Measurements from ENCODE around the gene EEFSEC. TPM values are rescaled to one million over a fixed set of nuclear protein-coding genes. Genes with fewer than 3 reads are reported as not detected.

EEFSEC gene
- total RNA-seq, 1 experiment from 2014 or later: 9.6 TPM

GRCh38 chr3:128215290-128215689, 62.0 kb downstream of the EEFSEC start:
- intact Hi-C loops (cut with micrococcal nuclease): no loop called here
- DNase-seq (no peak), ATAC-seq (no peak)
- no peak overlapping the region for H2AFZ ChIP-seq (ENCODE audit: low read length)
- TF ChIP-seq EZH2 (IDR thresholded peaks at IDR 0.05; ENCODE audit: low read length, unreplicated experiment) (no peak), CTCF (conservative IDR thresholded peaks at IDR 0.05; ENCODE audit: low read depth, low read length) (no peak), EZH2phosphoT487 (IDR thresholded peaks at IDR 0.05; ENCODE audit: borderline replicate concordance, low read length) (no peak)
- H4K20me1 ChIP-seq (ENCODE audit: low read length): no peaks in the 10 kb centered on the region
- H3K9me2 ChIP-seq (replicated peaks; ENCODE audit: low read length): no peaks in the 10 kb centered on the region
- no peaks in the 10 kb centered on the region for H3F3A ChIP-seq (ENCODE audit: low read length, unreplicated experiment)
- H3K4me1 ChIP-seq (ENCODE audit: insufficient read depth, low read length): no peaks in the 10 kb centered on the region
- no peaks in the 10 kb centered on the region for H3K79me2 ChIP-seq (ENCODE audit: low read length)
- ChIA-PET POLR2A (ENCODE audit: unreplicated experiment) (no interaction called here), CTCF (no interaction called here)
- no peaks in the 10 kb centered on the region for H3K9me3 ChIP-seq (ENCODE audit: low read length)
- H3K4me3 ChIP-seq (ENCODE audit: low read length): no peak overlapping the region
- no peaks in the 10 kb centered on the region for H3K27me3 ChIP-seq (ENCODE audit: low read length)
- no peak overlapping the region for H3K9ac ChIP-seq (ENCODE audit: low read length)
- H3K27ac ChIP-seq (ENCODE audit: low read length): no peak overlapping the region
- H3K36me3 ChIP-seq (ENCODE audit: low read depth, low read length): no peaks in the 10 kb centered on the region
- BruUV-seq (replicated peaks): no TSS peak
- no peak overlapping the region for H3K4me2 ChIP-seq (ENCODE audit: low read length)

- Histone ChIP-seq H3K79me2 (ENCODE audit: low read length) (no peaks in the 10 kb centered on the region), H3K27ac (ENCODE audit: low read length) (no peak overlapping the region), H3K9me2 (replicated peaks; ENCODE audit: low read length) (no peaks in the 10 kb centered on the region), H3K36me3 (ENCODE audit: low read depth, low read length) (no peaks in the 10 kb centered on the region), H2AFZ (ENCODE audit: low read length) (no peak overlapping the region), H3F3A (ENCODE audit: low read length, unreplicated experiment) (no peaks in the 10 kb centered on the region), H3K9me3 (ENCODE audit: low read length) (no peaks in the 10 kb centered on the region), H3K27me3 (ENCODE audit: low read length) (no peaks in the 10 kb centered on the region), H3K4me1 (ENCODE audit: insufficient read depth, low read length) (no peaks in the 10 kb centered on the region), H3K9ac (ENCODE audit: low read length) (no peak overlapping the region), H3K4me3 (ENCODE audit: low read length) (no peak overlapping the region), H3K4me2 (ENCODE audit: low read length) (no peak overlapping the region), H4K20me1 (ENCODE audit: low read length) (no peaks in the 10 kb centered on the region)
- ChIA-PET POLR2A (ENCODE audit: unreplicated experiment) (no interaction called here), CTCF (no interaction called here)
- intact Hi-C loops (cut with micrococcal nuclease): no loop called here
- DNase-seq (no peak), ATAC-seq (no peak)
- BruUV-seq (replicated peaks): no TSS peak
- no peak for TF ChIP-seq CTCF (conservative IDR thresholded peaks at IDR 0.05; ENCODE audit: low read depth, low read length)
- no peak for TF ChIP-seq EZH2 (IDR thresholded peaks at IDR 0.05; ENCODE audit: low read length, unreplicated experiment)
- TF ChIP-seq EZH2phosphoT487 (IDR thresholded peaks at IDR 0.05; ENCODE audit: borderline replicate concordance, low read length): no peak
Observed at GRCh38 chr3:128215800-128216495, 62.7 kb downstream of the EEFSEC start.

- Histone ChIP-seq H3K79me2 (ENCODE audit: low read length) (no peaks in the 10 kb centered on the region), H3K36me3 (ENCODE audit: low read depth, low read length) (no peaks in the 10 kb centered on the region), H3K4me3 (ENCODE audit: low read length) (no peak overlapping the region), H2AFZ (ENCODE audit: low read length) (no peak overlapping the region), H3K4me1 (ENCODE audit: insufficient read depth, low read length) (no peaks in the 10 kb centered on the region), H3F3A (ENCODE audit: low read length, unreplicated experiment) (no peaks in the 10 kb centered on the region), H3K9me2 (replicated peaks; ENCODE audit: low read length) (no peaks in the 10 kb centered on the region), H3K4me2 (ENCODE audit: low read length) (no peak overlapping the region), H3K9me3 (ENCODE audit: low read length) (no peaks in the 10 kb centered on the region), H3K27ac (ENCODE audit: low read length) (no peak overlapping the region), H3K9ac (ENCODE audit: low read length) (no peak overlapping the region), H4K20me1 (ENCODE audit: low read length) (no peaks in the 10 kb centered on the region), H3K27me3 (ENCODE audit: low read length) (no peaks in the 10 kb centered on the region)
- ChIA-PET POLR2A (ENCODE audit: unreplicated experiment) (no interaction called here), CTCF (no interaction called here)
- DNase-seq (no peak), ATAC-seq (no peak)
- intact Hi-C loops (cut with micrococcal nuclease): no loop called here
- TF ChIP-seq EZH2phosphoT487 (IDR thresholded peaks at IDR 0.05; ENCODE audit: borderline replicate concordance, low read length): no peak
- no peak for TF ChIP-seq CTCF (conservative IDR thresholded peaks at IDR 0.05; ENCODE audit: low read depth, low read length)
- TF ChIP-seq EZH2 (IDR thresholded peaks at IDR 0.05; ENCODE audit: low read length, unreplicated experiment): no peak
- BruUV-seq (replicated peaks): no TSS peak
Observed at GRCh38 chr3:128217702-128218547, 64.6 kb downstream of the EEFSEC start.

Data from PC-3 (cell line).